Activated naive CD4-positive, alpha-beta T cell treated with anti-CD3 and anti-CD28 coated beads for 36 hours (primary cell): ENCODE data around the gene MPC1. TPM values are rescaled to one million over a fixed set of nuclear protein-coding genes. Genes with fewer than 3 reads are reported as not detected.
"Not testable (repeated sequence)": the region's sequence is repeated elsewhere in the genome, so short reads cannot be mapped to it uniquely, and the experiment has no call there.

Experiments used
- CTCF ChIA-PET: fragments of 350-600 bp; sonication (Branson Sonifier 250); formaldehyde crosslinking; loops from one replicate; lab custom pipeline; 2021; ENCODE audit warnings: antibody characterized with exemption; lab: Charles Lee
- DNase-seq: peaks from one replicate; pipeline ENCODE4 v3.0.0-alpha.2; 2020
- H3K27ac Mint-ChIP-seq: one replicate; pipeline ENCODE4 v1.8.0; 2021; ENCODE audit warnings: mild to moderate bottlenecking, mixed read lengths
- H3K27me3 Mint-ChIP-seq: one replicate; pipeline ENCODE4 v1.8.0; 2021; ENCODE audit warnings: low read depth, mixed read lengths
- H3K36me3 Mint-ChIP-seq: one replicate; pipeline ENCODE4 v1.8.0; 2021; ENCODE audit warnings: low read depth, mixed read lengths
- H3K4me1 Mint-ChIP-seq: one replicate; pipeline ENCODE4 v1.8.0; 2021; ENCODE audit warnings: low read depth, mixed read lengths
- H3K4me3 Mint-ChIP-seq: one replicate; pipeline ENCODE4 v1.8.0; 2021; ENCODE audit warnings: mild to moderate bottlenecking, moderate library complexity, mixed read lengths
- H3K9me3 Mint-ChIP-seq: one replicate; pipeline ENCODE4 v1.8.0; 2021; ENCODE audit warnings: mixed read lengths
- intact Hi-C: fragments of 100-400 bp; cut with micrococcal nuclease; formaldehyde crosslinking; loops from one replicate; pipeline ENCODE4 v1.15.1; 2023
- total RNA-seq, 2 experiments: library from RNA; stranded (reverse); gene quantifications; one replicate each; pipeline ENCODE4 v1.2.3, GENCODE V29; 2021

MPC1 gene
- total RNA-seq, 2 experiments from 2014 or later = 16.6 to 18.7 TPM

DNA sequence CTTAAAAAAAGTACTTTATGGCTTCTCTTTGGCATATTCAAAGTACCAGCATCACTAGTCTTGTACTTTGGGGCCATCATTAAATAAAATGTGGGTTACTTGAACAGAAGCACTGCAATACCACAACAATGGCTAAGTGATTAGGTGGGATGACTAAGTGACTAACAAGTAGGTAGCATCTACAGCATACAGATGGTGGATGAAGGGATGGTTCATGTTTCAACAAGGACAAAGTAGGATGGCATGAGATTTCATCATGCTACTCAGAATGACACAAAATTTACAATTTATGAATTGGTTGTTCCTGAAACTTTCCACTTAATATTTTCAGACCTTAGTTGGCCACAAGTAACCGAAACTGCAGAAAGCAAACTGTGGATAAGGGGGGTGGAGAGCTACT lies 7.7 kb downstream of the MPC1 start:
- no peaks in the 10 kb centered on the region for H3K27me3 Mint-ChIP-seq
- H3K4me3 Mint-ChIP-seq = no peak overlapping the region
- H3K4me1 Mint-ChIP-seq = no peaks in the 10 kb centered on the region
- CTCF ChIA-PET = interaction anchor here (0.6 kb wide), 1 partner anchor 112 kb away, joined by 3 read pairs; no protein-coding TSS in a partner anchor
- no peak for DNase-seq
- H3K9me3 Mint-ChIP-seq = no peaks in the 10 kb centered on the region
- H3K36me3 Mint-ChIP-seq = no peaks in the 10 kb centered on the region
- intact Hi-C loops = no loop called here
- no peak overlapping the region for H3K27ac Mint-ChIP-seq

DNA sequence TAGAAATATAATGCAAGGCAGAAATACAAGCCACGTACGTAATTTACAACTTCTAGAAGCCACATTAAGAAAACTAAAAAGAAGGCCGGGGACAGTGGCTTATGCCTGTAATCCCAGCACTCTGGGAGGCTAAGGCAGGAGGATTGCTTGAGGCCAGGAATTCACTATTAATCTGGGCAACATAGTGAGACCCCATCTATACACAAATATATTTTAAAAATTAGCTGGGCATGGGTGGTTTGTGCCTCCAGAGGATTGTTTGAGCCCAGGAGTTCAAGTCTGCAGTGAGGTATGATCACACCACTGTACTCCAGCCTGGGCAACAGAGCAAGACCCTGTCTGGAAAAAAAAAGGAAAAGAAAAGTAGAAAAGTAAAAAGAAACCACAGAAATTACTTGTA lies 12.3 kb downstream of the MPC1 start:
- H3K4me1 Mint-ChIP-seq = no peaks in the 10 kb centered on the region
- intact Hi-C loops = no loop called here
- no peaks in the 10 kb centered on the region for H3K9me3 Mint-ChIP-seq
- peaks cover 5% of the 10 kb centered on the region for H3K36me3 Mint-ChIP-seq
- no peak overlapping the region for H3K27ac Mint-ChIP-seq
- no peak for DNase-seq
- H3K4me3 Mint-ChIP-seq = no peak overlapping the region
- CTCF ChIA-PET = no interaction called here
- no peaks in the 10 kb centered on the region for H3K27me3 Mint-ChIP-seq

DNA sequence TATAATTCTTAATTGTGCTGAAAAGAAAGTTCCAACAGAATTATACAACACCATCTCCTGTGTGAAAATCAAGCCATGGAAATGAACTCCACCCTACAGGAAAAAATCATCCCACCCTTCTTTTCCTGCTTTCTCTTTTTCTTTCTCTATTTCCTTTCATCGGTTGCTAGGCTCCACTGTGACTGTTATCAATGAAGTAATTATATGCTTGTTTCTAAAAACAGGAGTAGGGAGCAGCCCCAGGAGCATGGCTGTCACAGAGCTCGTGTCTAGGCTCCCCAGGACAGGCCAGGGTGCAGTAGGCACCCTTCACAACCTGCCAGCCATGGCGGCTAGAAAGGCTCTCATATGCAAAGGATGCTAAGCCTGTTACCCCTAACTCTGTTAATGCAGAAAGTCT lies 13.0 kb downstream of the MPC1 start:
- CTCF ChIA-PET = no interaction called here
- intact Hi-C loops = no loop called here
- H3K4me1 Mint-ChIP-seq = no peaks in the 10 kb centered on the region
- H3K27ac Mint-ChIP-seq = no peak overlapping the region
- H3K4me3 Mint-ChIP-seq = no peak overlapping the region
- no peaks in the 10 kb centered on the region for H3K27me3 Mint-ChIP-seq
- H3K9me3 Mint-ChIP-seq = no peaks in the 10 kb centered on the region
- H3K36me3 Mint-ChIP-seq = peaks cover 5% of the 10 kb centered on the region
- no peak for DNase-seq

DNA sequence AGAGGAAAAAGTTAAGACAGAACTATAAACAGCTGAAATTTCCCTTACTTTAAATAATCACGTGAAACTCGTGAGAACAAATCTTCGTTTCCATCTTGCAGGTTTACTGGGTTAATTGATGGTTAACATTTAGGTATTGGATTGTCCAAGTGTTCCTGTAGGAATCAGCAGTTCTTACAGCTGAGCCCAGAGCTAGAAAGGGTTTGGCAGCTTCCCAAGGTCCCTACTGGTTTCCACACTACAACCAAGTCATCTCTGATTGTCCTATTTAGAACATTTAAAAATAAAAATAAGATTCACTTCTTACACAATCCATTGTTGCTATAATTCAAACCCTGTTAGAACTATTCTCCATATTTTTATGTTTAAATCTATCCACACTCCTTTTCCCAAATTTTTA lies 15.8 kb downstream of the MPC1 start:
- Mint-ChIP-seq H3K4me3 (no peak overlapping the region), H3K27ac (no peak overlapping the region), H3K36me3 (peaks cover 17% of the 10 kb centered on the region), H3K9me3 (no peaks in the 10 kb centered on the region), H3K27me3 (no peaks in the 10 kb centered on the region), H3K4me1 (no peaks in the 10 kb centered on the region)
- DNase-seq = no peak
- intact Hi-C loops = no loop called here
- CTCF ChIA-PET = no interaction called here

DNA sequence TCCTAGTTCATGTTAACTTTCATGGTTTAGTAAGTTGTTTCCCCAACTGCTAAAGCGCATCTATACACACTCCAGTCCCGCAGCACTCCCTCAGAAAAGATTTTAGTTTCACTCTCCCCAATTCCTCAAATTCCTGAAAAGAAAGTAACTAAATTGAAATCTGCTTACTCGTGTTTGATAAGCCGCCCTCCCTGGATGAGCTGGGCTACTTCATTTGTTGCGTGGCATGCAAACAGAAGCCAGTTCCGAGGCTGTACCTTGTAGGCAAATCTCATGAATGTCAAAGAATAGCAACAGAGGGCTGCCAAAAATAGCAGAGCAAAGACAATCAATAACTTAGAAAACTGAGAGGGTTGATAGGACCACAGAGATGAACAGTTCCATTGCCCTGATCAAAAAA lies 16.9 kb downstream of the MPC1 start:
- Mint-ChIP-seq H3K36me3 (peaks cover 18% of the 10 kb centered on the region), H3K27ac (no peak overlapping the region), H3K4me1 (no peaks in the 10 kb centered on the region), H3K9me3 (no peaks in the 10 kb centered on the region), H3K4me3 (no peak overlapping the region), H3K27me3 (no peaks in the 10 kb centered on the region)
- CTCF ChIA-PET = interaction anchor here (1.0 kb wide), 1 partner anchor 55 kb away, joined by 3 read pairs; no protein-coding TSS in a partner anchor
- no peak for DNase-seq
- intact Hi-C loops = no loop called here

DNA sequence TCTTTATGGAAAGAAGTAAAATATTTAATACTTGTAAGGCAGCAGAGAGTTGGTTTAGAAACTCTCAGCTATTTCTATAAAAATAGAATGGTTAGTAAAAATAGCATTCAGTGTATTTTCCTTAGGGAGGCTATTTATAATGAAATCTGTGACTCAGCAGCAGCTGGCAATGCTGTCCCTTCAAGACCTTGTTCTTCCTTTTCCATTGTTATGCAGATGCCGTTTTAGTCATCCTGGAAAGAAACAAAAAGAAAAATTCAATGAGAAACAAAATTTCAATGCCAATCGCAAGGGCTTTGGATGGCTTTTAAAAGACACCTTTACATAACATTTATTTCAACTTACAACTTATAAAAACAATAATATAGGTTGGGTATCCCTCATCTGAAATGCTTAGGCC lies 17.5 kb downstream of the MPC1 start:
- H3K4me3 Mint-ChIP-seq = no peak overlapping the region
- no peak for DNase-seq
- no peaks in the 10 kb centered on the region for H3K9me3 Mint-ChIP-seq
- intact Hi-C loops = no loop called here
- no peaks in the 10 kb centered on the region for H3K27me3 Mint-ChIP-seq
- CTCF ChIA-PET = no interaction called here
- H3K4me1 Mint-ChIP-seq = no peaks in the 10 kb centered on the region
- no peak overlapping the region for H3K27ac Mint-ChIP-seq
- peaks cover 18% of the 10 kb centered on the region for H3K36me3 Mint-ChIP-seq

DNA sequence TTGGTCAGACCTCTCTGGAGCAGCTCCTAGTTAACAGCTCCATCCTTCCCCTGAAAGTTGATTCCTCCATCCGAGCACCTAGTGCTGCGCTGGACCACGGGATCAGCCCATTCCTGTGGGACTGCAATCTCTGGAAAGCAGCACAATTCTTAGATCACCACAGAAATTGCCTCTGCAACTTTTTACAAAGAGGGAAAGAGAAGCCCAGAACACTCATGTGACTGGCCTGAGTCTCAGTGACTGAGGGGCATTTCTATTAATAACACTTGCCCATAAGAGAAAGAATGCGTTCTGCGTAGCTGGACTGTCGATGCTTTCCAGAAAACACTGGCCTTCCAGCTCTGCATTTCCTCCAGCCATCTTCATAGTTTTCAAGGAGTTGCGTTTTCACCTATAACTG lies 18.3 kb downstream of the MPC1 start:
- H3K36me3 Mint-ChIP-seq = peaks cover 18% of the 10 kb centered on the region
- CTCF ChIA-PET = no interaction called here
- no peak for DNase-seq
- H3K27ac Mint-ChIP-seq = no peak overlapping the region
- intact Hi-C loops = no loop called here
- H3K9me3 Mint-ChIP-seq = no peaks in the 10 kb centered on the region
- no peak overlapping the region for H3K4me3 Mint-ChIP-seq
- no peaks in the 10 kb centered on the region for H3K27me3 Mint-ChIP-seq
- H3K4me1 Mint-ChIP-seq = no peaks in the 10 kb centered on the region

DNA sequence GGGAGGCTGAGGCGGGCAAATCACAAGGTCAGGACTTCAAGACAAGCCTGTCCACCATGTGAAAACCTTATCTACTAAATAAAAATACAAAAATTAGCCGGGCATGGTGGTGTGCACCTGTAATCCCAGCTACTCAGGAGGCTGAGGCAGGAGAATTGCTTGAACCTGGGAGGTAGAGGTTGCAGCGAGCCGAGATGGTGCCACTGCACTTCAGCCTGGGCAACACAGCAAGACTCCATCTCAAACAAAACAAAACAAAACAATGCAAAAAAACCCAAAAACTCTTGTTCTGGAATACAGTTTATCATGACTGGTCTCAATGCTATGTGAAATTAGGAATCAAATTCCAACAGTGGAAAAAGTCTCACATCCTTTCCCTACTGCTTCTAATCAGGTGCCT lies 20.3 kb downstream of the MPC1 start:
- H3K27me3 Mint-ChIP-seq, H3K4me1 Mint-ChIP-seq, H3K4me3 Mint-ChIP-seq, CTCF ChIA-PET, intact Hi-C loops, H3K27ac Mint-ChIP-seq, H3K9me3 Mint-ChIP-seq, DNase-seq: not testable (repeated sequence)
- peaks cover 17% of the 10 kb centered on the region for H3K36me3 Mint-ChIP-seq

DNA sequence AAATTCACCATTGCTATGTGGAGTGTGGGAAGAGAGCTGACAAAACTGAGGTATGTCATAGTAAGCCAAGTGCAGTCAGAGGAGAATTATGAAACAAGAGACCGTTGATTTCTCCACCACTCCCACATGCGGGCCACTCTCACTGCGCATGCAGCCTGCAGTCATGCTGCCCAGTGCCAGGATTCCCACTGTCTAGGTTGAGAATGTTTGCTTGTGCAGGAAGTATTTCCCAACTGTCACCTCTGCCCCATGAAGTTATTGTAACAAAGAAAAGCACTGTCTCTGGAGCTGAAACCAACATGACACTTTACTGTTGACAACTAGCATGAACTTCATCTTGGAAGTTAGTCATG lies 21.7 kb downstream of the MPC1 start:
- H3K27ac Mint-ChIP-seq = no peak overlapping the region
- intact Hi-C loops = no loop called here
- peaks cover 17% of the 10 kb centered on the region for H3K36me3 Mint-ChIP-seq
- H3K27me3 Mint-ChIP-seq = peaks cover 7% of the 10 kb centered on the region
- no peak overlapping the region for H3K4me3 Mint-ChIP-seq
- no peak for DNase-seq
- peaks cover 3% of the 10 kb centered on the region for H3K9me3 Mint-ChIP-seq
- CTCF ChIA-PET = no interaction called here
- H3K4me1 Mint-ChIP-seq = no peaks in the 10 kb centered on the region

DNA sequence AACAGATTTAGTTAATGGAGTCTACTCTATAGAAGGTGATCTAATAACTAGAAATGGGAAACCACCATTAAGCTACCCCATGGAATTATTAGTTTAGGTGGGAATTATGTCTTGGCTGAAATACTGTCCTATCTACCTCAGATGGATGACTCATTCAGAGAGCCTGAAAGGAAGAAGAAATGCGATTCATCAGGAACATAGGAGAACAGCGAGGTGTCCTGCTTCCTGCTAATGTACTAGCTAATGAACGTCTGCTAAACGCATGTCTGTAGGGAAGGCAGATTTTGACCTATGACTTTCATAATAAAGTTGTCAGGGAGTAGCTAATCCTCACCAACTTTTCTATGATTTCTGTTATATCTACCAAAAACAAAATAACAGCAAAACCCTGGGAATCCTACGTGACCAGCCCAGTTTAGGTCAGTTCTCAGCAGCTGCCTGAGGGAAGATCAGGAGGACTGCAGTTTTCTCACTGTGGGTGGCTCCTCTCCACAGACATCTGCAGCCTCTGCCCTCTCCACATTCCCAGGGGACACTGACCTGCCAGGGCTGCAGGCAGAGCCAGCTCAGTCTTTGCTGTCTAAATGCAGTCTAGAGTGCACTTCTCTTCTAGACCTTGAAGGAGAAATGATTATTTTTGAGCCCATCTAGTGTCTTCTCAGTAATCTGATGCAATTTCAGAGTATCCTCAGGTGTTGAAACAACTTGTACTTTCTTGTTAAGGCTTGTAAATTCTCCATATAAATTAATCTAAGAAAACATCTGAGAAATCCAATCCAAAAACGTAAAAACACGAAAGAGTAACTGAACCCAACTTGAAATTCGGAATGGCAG lies 22.3 kb downstream of the MPC1 start:
- CTCF ChIA-PET = interaction anchor here (0.6 kb wide), 1 partner anchor 20 kb away, joined by 4 read pairs; no protein-coding TSS in a partner anchor
- H3K4me1 Mint-ChIP-seq = no peaks in the 10 kb centered on the region
- H3K9me3 Mint-ChIP-seq = peaks cover 3% of the 10 kb centered on the region
- peaks cover 14% of the 10 kb centered on the region for H3K36me3 Mint-ChIP-seq
- H3K27me3 Mint-ChIP-seq = peaks cover 12% of the 10 kb centered on the region
- DNase-seq = no peak
- intact Hi-C loops = no loop called here
- no peak overlapping the region for H3K4me3 Mint-ChIP-seq
- H3K27ac Mint-ChIP-seq = no peak overlapping the region

DNA sequence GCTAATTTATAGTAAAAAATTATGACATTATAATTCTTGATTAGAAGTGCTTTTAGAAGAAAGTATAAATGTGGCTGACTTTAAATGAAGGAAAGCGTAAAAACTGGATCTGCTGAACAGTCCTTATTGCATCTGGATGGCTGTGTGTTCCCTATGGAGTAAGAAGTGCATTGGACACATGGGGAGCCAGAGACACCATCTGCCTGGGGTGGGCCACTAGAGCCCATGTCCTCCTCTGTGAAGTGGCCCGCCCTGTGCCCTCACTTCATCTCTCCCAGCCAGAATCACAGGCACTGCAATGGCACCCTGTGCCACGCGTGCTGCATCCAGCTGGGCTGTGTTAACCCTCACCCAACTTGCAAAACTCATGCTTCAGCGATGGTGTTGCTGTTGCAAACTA lies 27.2 kb downstream of the MPC1 start:
- DNase-seq = no peak
- no peaks in the 10 kb centered on the region for H3K4me1 Mint-ChIP-seq
- CTCF ChIA-PET = interaction anchor here (0.8 kb wide), 1 partner anchor 26 kb away, joined by 7 read pairs; no protein-coding TSS in a partner anchor
- H3K27me3 Mint-ChIP-seq = peaks cover 14% of the 10 kb centered on the region
- H3K4me3 Mint-ChIP-seq = no peak overlapping the region
- no peak overlapping the region for H3K27ac Mint-ChIP-seq
- H3K9me3 Mint-ChIP-seq = peaks cover 14% of the 10 kb centered on the region
- intact Hi-C loops = no loop called here
- H3K36me3 Mint-ChIP-seq = peaks cover 1% of the 10 kb centered on the region

DNA sequence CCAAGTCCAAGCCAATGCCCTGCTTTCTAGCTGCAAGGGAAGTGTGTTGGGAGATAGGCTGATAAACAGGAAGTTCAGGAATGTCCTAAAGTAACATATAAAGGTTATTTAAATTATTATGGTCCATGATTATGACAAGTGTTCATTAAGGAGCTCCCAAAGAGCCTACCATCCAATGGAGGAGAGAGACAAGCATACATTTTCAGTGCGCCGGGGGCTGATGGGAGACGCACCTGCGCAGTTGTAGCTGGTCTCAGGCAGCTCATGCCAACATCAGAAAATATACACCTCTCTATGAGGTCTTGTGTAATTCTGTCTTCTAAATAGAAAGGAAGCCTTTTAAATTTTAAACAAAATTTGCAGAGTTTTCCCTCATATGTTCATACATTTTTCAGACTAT lies 27.8 kb downstream of the MPC1 start:
- H3K27me3 Mint-ChIP-seq = peaks cover 14% of the 10 kb centered on the region

DNA sequence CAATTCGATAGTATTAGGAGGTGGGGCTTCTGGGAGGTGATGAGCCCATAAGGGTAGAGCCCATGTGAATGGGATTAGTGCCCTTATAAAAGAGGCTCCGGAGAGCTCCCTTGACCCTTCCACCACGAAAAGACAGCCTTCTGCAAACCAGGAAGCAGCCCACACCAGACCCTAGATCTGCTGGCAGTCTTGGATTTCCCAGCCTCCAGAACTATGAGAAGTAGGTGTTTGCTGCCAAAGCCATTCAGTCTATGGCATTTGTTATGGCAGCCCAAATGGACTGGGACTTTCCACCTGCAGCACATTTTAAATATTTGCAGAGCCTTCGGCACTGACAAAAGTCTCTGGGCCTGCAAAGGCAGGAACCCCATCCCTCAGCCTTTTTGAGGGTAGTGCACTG lies 28.6 kb downstream of the MPC1 start:
- Mint-ChIP-seq H3K9me3 (peaks cover 23% of the 10 kb centered on the region), H3K36me3 (peaks cover 1% of the 10 kb centered on the region), H3K27ac (no peak overlapping the region), H3K27me3 (peaks cover 14% of the 10 kb centered on the region), H3K4me3 (no peak overlapping the region), H3K4me1 (no peaks in the 10 kb centered on the region)
- intact Hi-C loops = no loop called here
- no peak for DNase-seq
- CTCF ChIA-PET = interaction anchor here (0.7 kb wide), 1 partner anchor 471 kb away, joined by 3 read pairs; no protein-coding TSS in a partner anchor

More for the DNA sequence above, 27.8 kb downstream of the MPC1 start:
- DNase-seq = no peak
- Mint-ChIP-seq H3K4me3 (no peak overlapping the region), H3K9me3 (peaks cover 15% of the 10 kb centered on the region), H3K36me3 (peaks cover 1% of the 10 kb centered on the region), H3K4me1 (no peaks in the 10 kb centered on the region), H3K27ac (no peak overlapping the region)
- CTCF ChIA-PET = no interaction called here
- intact Hi-C loops = no loop called here
